HepG2 (cell line): ENCODE results near the gene ETV6. TPM values are rescaled to one million over a fixed set of nuclear protein-coding genes. Genes with fewer than 3 reads are reported as not detected.
A peak's percentile ranks its signal among the peaks of the same experiment; 100 is the strongest.

ENCODE experiments used
- ATAC-seq: fragments of 200-7000 bp; cut with Tn5 transposase; 3 replicates; pipeline ENCODE4 v1.9.1; 2020; ENCODE audit warnings: mild to moderate bottlenecking, moderate library complexity
- BruUV-seq: library from RNA; stranded (reverse); fragments of 400-500 nt; replicated peaks from 2 replicates; lab custom pipeline; 2021; lab: Mats Ljungman, UMichigan
- CTCF ChIA-PET: fragments of 300-600 bp; formaldehyde crosslinking; extraction: SDS; loops from one replicate; lab custom pipeline; 2021; ENCODE audit warnings: low total read pairs, inconsistent platforms, low intra/inter-chr PET ratio; lab: Yijun Ruan, JAX
- POLR2A ChIA-PET: fragments of 350-600 bp; sonication (Branson Sonifier 250); formaldehyde crosslinking; loops from one replicate; lab custom pipeline; 2020; ENCODE audit warnings: antibody characterized with exemption, inconsistent platforms; lab: Yijun Ruan, JAX
- DNase-seq: peaks from one replicate; pipeline ENCODE4 v3.0.0-alpha.2; 2015; ENCODE audit warnings: low spot score
- FAIRE-seq: peaks from 3 replicates; lab custom pipeline; 2011; peaks lifted over from hg19 to GRCh38; lab: Jason Lieb, UNC
- H2AFZ ChIP-seq: one replicate; pipeline ENCODE4 v1.6.1; 2011; ENCODE audit warnings: low read length, inconsistent platforms
- H3K27ac ChIP-seq: fragments of 300-600 bp; 3 replicates; pipeline ENCODE4 v1.8.0; 2011; ENCODE audit warnings: mixed run types, mild to moderate bottlenecking, mixed read lengths, low read length, inconsistent platforms; ENCODE audit not compliant: insufficient read depth; ENCODE audit errors: extremely low read length
- H3K27me3 ChIP-seq, 2 experiments: fragments of 200-600 bp in 1 of 2; 2 replicates in 1 of 2; 3 replicates in 1 of 2; pipeline versions ENCODE4 v1.6.0 to v1.8.0; 2011; ENCODE audit warnings: low read length in 2 of 2, mild to moderate bottlenecking in 2 of 2, moderate library complexity in 2 of 2, inconsistent platforms in 1 of 2; ENCODE audit not compliant: insufficient read depth in 2 of 2, control insufficient read depth in 1 of 2
- H3K36me3 ChIP-seq, 2 experiments: fragments of 200-600 bp in 1 of 2; replicated peaks in 1 of 2; 2 replicates in 1 of 2; 3 replicates in 1 of 2; pipeline versions ENCODE4 v1.5.1 to v1.8.0; 2011; ENCODE audit warnings: low read length in 2 of 2, inconsistent platforms in 1 of 2; ENCODE audit not compliant: insufficient read depth in 2 of 2, control insufficient read depth in 1 of 2
- H3K4me1 ChIP-seq: 2 replicates; pipeline ENCODE4 v1.5.1; 2012; ENCODE audit warnings: low read length, inconsistent platforms; ENCODE audit not compliant: insufficient read depth
- H3K4me2 ChIP-seq: 2 replicates; pipeline ENCODE4 v1.6.0; 2011; ENCODE audit warnings: low read depth, low read length, inconsistent platforms
- H3K4me3 ChIP-seq, 3 experiments: fragments of 200-600 bp in 1 of 3; sonication (generic), shearing (Covaris generic) in 1 of 3; replicated peaks in 1 of 3; 2 replicates each; pipeline ENCODE4 v1.5.1; 2011 to 2016; ENCODE audit warnings: low read length in 3 of 3, inconsistent platforms in 2 of 3, low read depth in 2 of 3, mild to moderate bottlenecking in 2 of 3, control low read depth in 1 of 3, mixed read lengths in 1 of 3; ENCODE audit not compliant: insufficient read depth in 1 of 3
- H3K79me2 ChIP-seq: one replicate; pipeline ENCODE4 v1.6.1; 2011; ENCODE audit warnings: low read length, inconsistent platforms; ENCODE audit not compliant: insufficient read depth
- H3K9ac ChIP-seq: 2 replicates; pipeline ENCODE4 v1.6.0; 2011; ENCODE audit warnings: mild to moderate bottlenecking, low read depth, low read length, inconsistent platforms; ENCODE audit not compliant: insufficient read depth
- H3K9me3 ChIP-seq: 2 replicates; pipeline ENCODE4 v1.5.1; 2012; ENCODE audit warnings: mild to moderate bottlenecking, low read length
- H4K20me1 ChIP-seq: 2 replicates; pipeline ENCODE4 v1.6.0; 2011; ENCODE audit warnings: inconsistent platforms, mild to moderate bottlenecking, low read length, moderate library complexity; ENCODE audit not compliant: insufficient read depth
- CHD4 ChIP-seq: fragments of 200-600 bp; sonication (generic); IDR thresholded peaks from 2 replicates; pipeline ENCODE4 v1.7.0; 2017; ENCODE audit warnings: mild to moderate bottlenecking, low read length, borderline replicate concordance
- HNF4A ChIP-seq: sonication (generic); formaldehyde crosslinking; IDR thresholded peaks from 2 replicates; pipeline ENCODE4 v1.4.0; 2020; ENCODE audit warnings: missing genetic modification reagents
- KDM1A ChIP-seq: IDR thresholded peaks from 2 replicates; pipeline ENCODE4 v1.6.1; 2016; ENCODE audit warnings: missing compliant biosample characterization
- MBD4 ChIP-seq: IDR thresholded peaks from 2 replicates; pipeline ENCODE4 v1.6.1; 2012; ENCODE audit warnings: low read length, inconsistent platforms, borderline replicate concordance
- NR1H2 ChIP-seq: sonication (generic); formaldehyde crosslinking; IDR thresholded peaks from 2 replicates; pipeline ENCODE4 v1.8.1; 2022; ENCODE audit warnings: low read depth, missing genetic modification reagents, borderline replicate concordance
- THAP9 ChIP-seq: sonication (generic); formaldehyde crosslinking; IDR thresholded peaks from 2 replicates; pipeline ENCODE4; 2020; ENCODE audit warnings: missing genetic modification reagents, mild to moderate bottlenecking, borderline replicate concordance
- YEATS4 ChIP-seq: sonication (generic); formaldehyde crosslinking; IDR thresholded peaks from 2 replicates; pipeline ENCODE4 v1.4.0; 2020; ENCODE audit warnings: missing genetic modification reagents, borderline replicate concordance
- ZMYM2 ChIP-seq: sonication (generic); formaldehyde crosslinking; IDR thresholded peaks from 2 replicates; pipeline ENCODE4 v1.8.0; 2022; ENCODE audit warnings: mild to moderate bottlenecking, missing genetic modification reagents
- ZMYM3 ChIP-seq: sonication (generic); formaldehyde crosslinking; IDR thresholded peaks from 2 replicates; pipeline ENCODE4 v1.5.1; 2020; ENCODE audit warnings: mild to moderate bottlenecking, missing genetic modification reagents
- ZNF629 ChIP-seq: sonication (generic); formaldehyde crosslinking; conservative IDR thresholded peaks from 2 replicates; pipeline ENCODE4 v1.5.0; 2020; ENCODE audit warnings: missing genetic modification reagents
- WGBS: methylation state at CpG from one replicate; pipeline ENCODE4 v1.1.6; 2017; ENCODE audit warnings: low lambda C conversion rate; 5-methylcytosine and 5-hydroxymethylcytosine counted together
- in situ Hi-C: cut with HindIII; loops from 2 replicates; pipeline ENCODE4 v1.10.0; 2017; ENCODE audit warnings: low pct_unique_long_range_greater_than_20kb; ENCODE audit not compliant: extremely low pct_ligation_motif_present
- intact Hi-C: fragments of 100-400 bp; cut with micrococcal nuclease; formaldehyde crosslinking; loops from one replicate; pipeline ENCODE4 v1.10.0; 2022; ENCODE audit not compliant: unreplicated experiment
- polyA plus RNA-seq, 8 experiments: library from polyadenylated mRNA; depleted of rRNA in 3 of 8; stranded (reverse) in 7 of 8; unstranded in 1 of 8; fragments of >200 nt; fragmentation: Illumina TruSeq in 4 of 8; extraction: Trizol in 4 of 8; gene quantifications; 2 replicates each; pipeline versions ENCODE4 v1.2.1 to v1.2.3, GENCODE V29; 2011 to 2016; ENCODE audit warnings: low read depth in 4 of 8, missing spikeins in 1 of 8, mixed read lengths in 1 of 8; ENCODE audit not compliant: insufficient read depth in 1 of 8
- total RNA-seq, 5 experiments: library from RNA; depleted of rRNA; stranded (reverse); fragments of >200 nt; fragmentation: Illumina TruSeq; extraction: Trizol; gene quantifications; 2 replicates each; pipeline ENCODE4 v1.2.3, GENCODE V29; 2016; ENCODE audit warnings: low read depth in 1 of 5

ETV6 gene
- total and polyA plus RNA-seq, 2 of the 13 experiments (the other 11 are each of a cell fraction or from before 2014, with no cell fraction given), result 2.2 to 3.0 TPM

- CTCF ChIA-PET, result no interaction called here
- no peak overlapping the region for H3K4me2 ChIP-seq
- no peak overlapping the region for H2AFZ ChIP-seq
- no peak for ATAC-seq
- peaks cover 35% of the 10 kb centered on the region for H3K4me1 ChIP-seq
- DNase-seq, result no peak
- no TSS peak for BruUV-seq
- POLR2A ChIA-PET, result no interaction called here
- TF ChIP-seq YEATS4 (CRISPR knock-in tag) (no peak), NR1H2 (CRISPR knock-in tag) (no peak)
- no peak overlapping the region for H3K9ac ChIP-seq
- H3K79me2 ChIP-seq, result no peaks in the 10 kb centered on the region
- no peaks in the 10 kb centered on the region for H3K27me3 ChIP-seq
- H3K4me3 ChIP-seq, result no peak overlapping the region
- intact Hi-C loops (no loop called here), in situ Hi-C loops (no loop called here)
- FAIRE-seq, result no peak
- WGBS, result 94% methylated on average over 19 of the region's 19 CpGs
- no peaks in the 10 kb centered on the region for H4K20me1 ChIP-seq
- H3K27ac ChIP-seq, result no peak overlapping the region
- no peaks in the 10 kb centered on the region for H3K36me3 ChIP-seq
- no peaks in the 10 kb centered on the region for H3K9me3 ChIP-seq
Observed at GRCh38 chr12:11765817-11766794, 116.6 kb downstream of the ETV6 start.

DNA sequence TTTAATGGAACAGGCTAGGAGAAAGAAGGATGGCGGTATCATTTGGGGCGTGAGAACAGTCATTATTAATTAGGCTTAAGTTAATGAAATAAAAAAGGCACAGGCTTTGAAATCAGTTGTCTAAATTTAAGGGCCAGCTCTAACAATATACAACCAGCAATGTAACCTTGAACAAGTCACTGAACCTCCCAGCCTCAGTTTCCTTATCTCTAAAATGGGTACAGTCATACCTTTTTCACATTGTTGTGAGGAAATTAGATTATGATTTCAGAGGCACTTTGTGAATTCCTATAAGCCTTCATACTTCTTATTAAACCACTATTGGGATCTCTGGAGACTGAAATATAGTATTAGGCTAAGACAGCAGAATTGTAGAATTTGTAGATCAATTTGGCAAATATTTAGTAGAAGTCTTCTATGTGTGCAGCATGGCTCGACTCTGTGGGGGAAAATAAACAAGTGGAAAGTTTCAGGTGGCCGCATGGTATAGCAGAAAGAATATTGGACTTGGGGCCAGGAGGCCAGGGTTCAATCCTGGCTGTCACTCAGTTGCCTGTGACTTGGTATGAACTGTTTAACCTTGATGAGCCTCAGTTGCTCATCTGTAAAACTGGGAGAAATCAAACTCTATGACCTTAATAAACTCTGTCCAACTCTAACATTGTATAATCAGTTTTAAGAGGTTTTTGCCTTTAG, 117.7 kb downstream of the ETV6 start:
- Histone ChIP-seq H3K36me3 (no peaks in the 10 kb centered on the region), H3K4me2 (no peak overlapping the region), H3K9ac (no peak overlapping the region), H3K4me3 (no peak overlapping the region), H4K20me1 (no peaks in the 10 kb centered on the region), H3K27me3 (no peaks in the 10 kb centered on the region), H3K27ac (no peak overlapping the region), H2AFZ (no peak overlapping the region), H3K9me3 (no peaks in the 10 kb centered on the region), H3K4me1 (peaks cover 35% of the 10 kb centered on the region), H3K79me2 (no peaks in the 10 kb centered on the region)
- intact Hi-C loops, result no loop called here
- ChIA-PET CTCF (no interaction called here), POLR2A (no interaction called here)
- no TSS peak for BruUV-seq
- ATAC-seq, result peak; percentile 43; the same call in 2 of the 3 replicates
- no peak for DNase-seq
- no peak for FAIRE-seq
- in situ Hi-C loops, result no loop called here
- 65% methylated on average over 4 of the region's 4 CpGs for WGBS
- TF ChIP-seq CHD4 (peak; percentile 98; the same call in 1 of the 2 replicates), HNF4A (CRISPR knock-in tag) (peak; percentile 35; the same call in 1 of the 2 replicates), ZMYM2 (CRISPR knock-in tag) (0 out of 2 replicates have a peak, but pooled peaks have one; percentile 21), ZMYM3 (CRISPR knock-in tag) (peak; percentile 63; the same call in 1 of the 2 replicates), MBD4 (no peak), KDM1A (CRISPR knock-in tag) (0 out of 2 replicates have a peak, but pooled peaks have one; percentile 55), THAP9 (CRISPR knock-in tag) (no peak), ZNF629 (CRISPR knock-in tag) (peak; percentile 94)
